ENCODE data around the gene ARMH3.

Gene ARMH3

DNA sequence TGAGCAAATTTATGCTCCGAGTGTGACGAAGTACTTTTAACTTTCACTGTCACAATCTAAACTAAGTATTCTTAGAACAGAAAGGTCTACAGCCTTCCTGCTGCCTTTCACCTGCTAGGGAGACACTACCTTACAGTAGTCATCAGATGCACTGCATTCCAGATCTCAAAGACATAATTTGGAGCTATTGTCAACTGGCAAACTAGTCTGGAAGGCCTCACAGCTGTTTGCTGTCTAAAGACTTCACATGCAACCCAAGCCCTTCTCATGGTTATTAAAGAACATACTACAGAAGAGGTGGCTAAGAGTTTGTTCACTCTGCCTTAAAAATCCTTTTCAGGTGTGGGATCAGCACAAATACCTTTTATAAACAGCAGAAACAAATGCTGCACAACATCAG is 120.5 kb downstream of the ARMH3 start:
- Histone ChIP-seq H3K4me3 (ENCODE audit: low read depth, low read length) (no peak overlapping the region), H3K36me3 (no peaks in the 10 kb centered on the region), H3K9me3 (no peaks in the 10 kb centered on the region), H3K4me1 (no peaks in the 10 kb centered on the region), H3K27me3 (no peaks in the 10 kb centered on the region)
- TF ChIP-seq, protein P1, sequence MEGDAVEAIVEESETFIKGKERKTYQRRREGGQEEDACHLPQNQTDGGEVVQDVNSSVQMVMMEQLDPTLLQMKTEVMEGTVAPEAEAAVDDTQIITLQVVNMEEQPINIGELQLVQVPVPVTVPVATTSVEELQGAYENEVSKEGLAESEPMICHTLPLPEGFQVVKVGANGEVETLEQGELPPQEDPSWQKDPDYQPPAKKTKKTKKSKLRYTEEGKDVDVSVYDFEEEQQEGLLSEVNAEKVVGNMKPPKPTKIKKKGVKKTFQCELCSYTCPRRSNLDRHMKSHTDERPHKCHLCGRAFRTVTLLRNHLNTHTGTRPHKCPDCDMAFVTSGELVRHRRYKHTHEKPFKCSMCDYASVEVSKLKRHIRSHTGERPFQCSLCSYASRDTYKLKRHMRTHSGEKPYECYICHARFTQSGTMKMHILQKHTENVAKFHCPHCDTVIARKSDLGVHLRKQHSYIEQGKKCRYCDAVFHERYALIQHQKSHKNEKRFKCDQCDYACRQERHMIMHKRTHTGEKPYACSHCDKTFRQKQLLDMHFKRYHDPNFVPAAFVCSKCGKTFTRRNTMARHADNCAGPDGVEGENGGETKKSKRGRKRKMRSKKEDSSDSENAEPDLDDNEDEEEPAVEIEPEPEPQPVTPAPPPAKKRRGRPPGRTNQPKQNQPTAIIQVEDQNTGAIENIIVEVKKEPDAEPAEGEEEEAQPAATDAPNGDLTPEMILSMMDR (IDR thresholded peaks at IDR 0.05; ENCODE audit: low read depth, low read length): no peak
- DNase-seq: no peak

DNA sequence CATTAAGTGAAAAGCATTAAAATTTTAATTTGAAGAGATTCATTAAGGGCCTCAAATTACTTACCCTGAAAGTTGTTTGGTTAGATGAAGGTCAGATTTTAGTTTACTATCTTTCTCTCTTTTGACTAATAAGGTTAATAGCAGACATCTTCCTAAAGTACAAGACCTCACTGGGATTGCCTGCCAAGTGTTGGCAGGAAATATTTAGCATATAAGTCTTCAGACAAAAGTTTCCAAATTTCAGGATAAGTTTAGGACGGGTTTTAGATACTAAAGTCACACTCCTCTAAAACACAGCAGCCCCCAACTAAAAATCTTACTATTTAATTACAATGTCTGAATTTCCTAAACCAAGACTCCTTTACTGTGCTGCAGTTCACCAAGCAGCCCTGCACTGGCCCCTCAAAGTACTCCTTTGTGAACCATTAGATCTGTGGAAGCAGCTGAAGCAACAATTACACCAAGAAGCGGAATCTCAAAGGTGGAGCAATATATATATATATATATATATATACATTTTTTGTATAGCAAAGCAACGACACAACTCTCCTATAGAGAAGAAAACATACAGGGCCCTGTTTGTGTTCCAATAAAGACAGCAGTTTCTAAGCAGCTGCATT is 121.2 kb downstream of the ARMH3 start:
- Histone ChIP-seq H3K27me3 (no peaks in the 10 kb centered on the region), H3K4me3 (ENCODE audit: low read depth, low read length) (no peak overlapping the region), H3K36me3 (no peaks in the 10 kb centered on the region), H3K4me1 (no peaks in the 10 kb centered on the region), H3K9me3 (no peaks in the 10 kb centered on the region)
- no peak for DNase-seq
- TF ChIP-seq, protein P1 (IDR thresholded peaks at IDR 0.05; ENCODE audit: low read depth, low read length): no peak

DNA sequence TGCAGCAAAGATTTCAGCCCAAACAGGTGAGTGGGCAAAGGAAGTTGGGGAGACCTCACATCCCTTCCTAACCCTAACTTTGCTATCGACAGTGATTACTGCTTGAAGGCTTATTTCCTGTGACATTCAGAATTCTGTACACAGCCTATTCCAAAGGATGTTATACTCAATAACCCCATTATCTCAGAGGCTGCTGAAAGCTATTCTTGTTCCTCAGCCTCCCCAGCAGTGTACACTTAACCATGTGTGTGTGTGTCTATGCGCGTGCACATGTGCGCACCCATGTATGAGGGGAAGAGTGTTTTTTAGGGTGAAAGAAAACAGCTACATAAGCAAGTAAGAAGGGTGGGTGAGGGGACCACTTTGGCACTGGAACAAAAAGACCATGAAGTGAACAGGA is 122.0 kb downstream of the ARMH3 start:
- no peaks in the 10 kb centered on the region for H3K9me3 ChIP-seq
- no peaks in the 10 kb centered on the region for H3K27me3 ChIP-seq
- TF ChIP-seq, protein P1 (IDR thresholded peaks at IDR 0.05; ENCODE audit: low read depth, low read length): no peak
- DNase-seq: no peak
- H3K36me3 ChIP-seq: no peaks in the 10 kb centered on the region
- H3K4me3 ChIP-seq (ENCODE audit: low read depth, low read length): no peak overlapping the region
- no peaks in the 10 kb centered on the region for H3K4me1 ChIP-seq

DNA sequence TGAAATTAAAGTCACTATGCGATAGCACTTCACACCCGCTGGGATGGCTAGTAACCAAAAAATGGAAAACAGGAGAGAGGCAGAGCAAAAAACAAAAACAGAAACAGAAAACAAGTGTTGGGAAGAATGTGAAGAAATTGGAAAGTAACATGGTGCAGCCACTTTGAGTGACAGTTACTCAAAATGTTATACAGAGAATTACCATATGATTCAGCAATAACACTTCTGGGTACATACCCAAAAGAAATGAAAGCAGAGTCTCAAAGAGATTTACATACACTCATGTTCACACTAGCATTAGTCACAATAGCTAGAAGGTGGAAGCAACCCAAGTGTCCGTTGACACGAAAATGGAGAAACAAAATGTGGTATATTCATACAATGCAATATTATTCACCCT is 123.8 kb downstream of the ARMH3 start:
- DNase-seq: no peak
- no peaks in the 10 kb centered on the region for H3K27me3 ChIP-seq
- H3K36me3 ChIP-seq: no peaks in the 10 kb centered on the region

DNA sequence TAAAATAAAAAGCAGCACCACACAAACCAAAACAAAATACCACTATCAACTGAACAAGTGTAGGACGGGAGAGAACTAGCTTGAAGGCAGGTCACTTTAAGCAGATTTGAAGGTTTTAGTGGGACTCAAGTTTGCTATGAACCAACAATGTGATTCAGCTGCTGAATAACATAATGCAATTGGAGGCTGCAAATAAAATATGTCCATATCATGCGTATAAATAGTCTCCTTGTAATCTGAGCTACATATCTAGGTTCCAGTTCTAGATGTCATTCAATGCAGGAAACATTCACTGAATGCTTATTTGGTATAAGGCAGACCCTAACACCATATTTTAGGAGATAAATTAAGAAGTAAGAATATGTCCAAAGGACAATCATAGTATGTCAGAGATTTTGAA is 130.9 kb downstream of the ARMH3 start:
- H3K4me3 ChIP-seq (ENCODE audit: low read depth, low read length): no peak overlapping the region
- no peaks in the 10 kb centered on the region for H3K9me3 ChIP-seq
- TF ChIP-seq, protein P1 (IDR thresholded peaks at IDR 0.05; ENCODE audit: low read depth, low read length): no peak
- H3K36me3 ChIP-seq: no peaks in the 10 kb centered on the region
- no peaks in the 10 kb centered on the region for H3K27me3 ChIP-seq
- DNase-seq: no peak
- H3K4me1 ChIP-seq: no peaks in the 10 kb centered on the region

More for the DNA sequence above, 123.8 kb downstream of the ARMH3 start:
- Histone ChIP-seq H3K4me3 (ENCODE audit: low read depth, low read length) (no peak overlapping the region), H3K9me3 (no peaks in the 10 kb centered on the region), H3K4me1 (no peaks in the 10 kb centered on the region)
- TF ChIP-seq, protein P1 (IDR thresholded peaks at IDR 0.05; ENCODE audit: low read depth, low read length): no peak

DNA sequence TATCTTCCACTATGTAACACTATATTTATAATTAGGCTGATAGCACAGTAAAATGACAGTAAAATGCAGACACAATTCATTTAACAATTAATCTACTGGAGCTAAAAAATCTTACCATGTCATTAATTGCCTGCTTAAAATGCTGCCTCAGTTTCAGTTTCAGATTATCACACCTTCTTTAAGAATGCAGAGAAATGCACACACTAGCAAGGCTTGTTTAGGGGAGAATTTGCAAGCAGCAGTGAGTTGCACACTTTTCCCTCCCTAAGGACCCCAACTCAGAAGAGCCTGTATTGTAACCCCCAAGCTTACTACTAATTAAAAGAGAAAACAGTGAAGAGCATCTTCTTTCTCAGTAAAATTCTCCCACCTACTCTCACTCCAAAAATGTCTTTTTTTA is 132.7 kb downstream of the ARMH3 start:
- Histone ChIP-seq H3K36me3 (no peaks in the 10 kb centered on the region), H3K27me3 (no peaks in the 10 kb centered on the region), H3K9me3 (no peaks in the 10 kb centered on the region), H3K4me3 (ENCODE audit: low read depth, low read length) (no peak overlapping the region), H3K4me1 (no peaks in the 10 kb centered on the region)
- TF ChIP-seq, protein P1 (IDR thresholded peaks at IDR 0.05; ENCODE audit: low read depth, low read length): no peak
- no peak for DNase-seq
